ENCODE measurements around the gene TEX261. TPM values are rescaled to one million over a fixed set of nuclear protein-coding genes. Genes with fewer than 3 reads are reported as not detected.
A peak's percentile ranks its signal among the peaks of the same experiment; 100 is the strongest.

Gene TEX261
- total and polyA plus RNA-seq, 2 of the 8 experiments (the other 6 are each of a cell fraction or from before 2014, with no cell fraction given) = 25.2 to 30.1 TPM

- H3K4me1 ChIP-seq (replicated peaks in 1 of 4; ENCODE audit: control insufficient read depth in 3 of 4, insufficient read depth in 4 of 4, low read length in 3 of 4) = peaks cover 2 to 17% (median 12%) of the 10 kb centered on the region in 4 experiments
- no peak overlapping the region for H3K9ac ChIP-seq (replicated peaks in 1 of 4; ENCODE audit: extremely low read depth in 1 of 4, low read depth in 3 of 4, low read length in 3 of 4)
- FAIRE-seq = peak; percentile 68
- H2AK5ac ChIP-seq (ENCODE audit: low read depth, low read length) = no peak overlapping the region
- no peak overlapping the region for H4K8ac ChIP-seq (ENCODE audit: extremely low read depth, insufficient read depth, low read length)
- H3K4me2 ChIP-seq (ENCODE audit: insufficient read depth in 1 of 2, low read depth in 2 of 2, low read length in 2 of 2) = no peak overlapping the region; a peak in 1 of 4 replicates
- H2BK20ac ChIP-seq (ENCODE audit: low read length) = no peak overlapping the region
- H2BK5ac ChIP-seq (ENCODE audit: low read depth, low read length) = no peak overlapping the region
- CTCF ChIA-PET (ENCODE audit: partially characterized antibody) = interaction anchor here (0.6 to 22.0 kb wide), 46 partner anchors 12 to 672 kb away, joined by 3 to 513 read pairs (median 4); partner anchors contain the start of genes ANKRD53, ATP6V1B1 and FIGLA
- TF ChIP-seq EGR1 (IDR thresholded peaks at IDR 0.05; ENCODE audit: borderline replicate concordance, low read depth, low read length) = no peak
- no peak for TF ChIP-seq SRF (IDR thresholded peaks at IDR 0.05; ENCODE audit: low read depth, low read length)
- TF ChIP-seq SUZ12 (IDR thresholded peaks at IDR 0.05; ENCODE audit: low read length) = no peak
- TF ChIP-seq, protein P1, sequence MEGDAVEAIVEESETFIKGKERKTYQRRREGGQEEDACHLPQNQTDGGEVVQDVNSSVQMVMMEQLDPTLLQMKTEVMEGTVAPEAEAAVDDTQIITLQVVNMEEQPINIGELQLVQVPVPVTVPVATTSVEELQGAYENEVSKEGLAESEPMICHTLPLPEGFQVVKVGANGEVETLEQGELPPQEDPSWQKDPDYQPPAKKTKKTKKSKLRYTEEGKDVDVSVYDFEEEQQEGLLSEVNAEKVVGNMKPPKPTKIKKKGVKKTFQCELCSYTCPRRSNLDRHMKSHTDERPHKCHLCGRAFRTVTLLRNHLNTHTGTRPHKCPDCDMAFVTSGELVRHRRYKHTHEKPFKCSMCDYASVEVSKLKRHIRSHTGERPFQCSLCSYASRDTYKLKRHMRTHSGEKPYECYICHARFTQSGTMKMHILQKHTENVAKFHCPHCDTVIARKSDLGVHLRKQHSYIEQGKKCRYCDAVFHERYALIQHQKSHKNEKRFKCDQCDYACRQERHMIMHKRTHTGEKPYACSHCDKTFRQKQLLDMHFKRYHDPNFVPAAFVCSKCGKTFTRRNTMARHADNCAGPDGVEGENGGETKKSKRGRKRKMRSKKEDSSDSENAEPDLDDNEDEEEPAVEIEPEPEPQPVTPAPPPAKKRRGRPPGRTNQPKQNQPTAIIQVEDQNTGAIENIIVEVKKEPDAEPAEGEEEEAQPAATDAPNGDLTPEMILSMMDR (IDR thresholded peaks at IDR 0.05; ENCODE audit: control extremely low read depth in 1 of 3, insufficient read depth in 1 of 3, low read depth in 1 of 3, low read length in 3 of 3) = peak; percentile 34 to 89 (median 83)
- TF ChIP-seq BRCA1 (IDR thresholded peaks at IDR 0.05; ENCODE audit: low read depth, low read length) = no peak
- 0 out of 2 replicates have a peak, but pooled peaks have one; percentile 35 for TF ChIP-seq YY1 (IDR thresholded peaks at IDR 0.05; ENCODE audit: low read depth, low read length)
- no peak for TF ChIP-seq SAP30 (IDR thresholded peaks at IDR 0.05; ENCODE audit: insufficient read depth, insufficient replicate concordance, low read length)
- no peak for TF ChIP-seq CHD1 (IDR thresholded peaks at IDR 0.05; ENCODE audit: low read depth, low read length)
- TF ChIP-seq NRF1 (IDR thresholded peaks at IDR 0.05; ENCODE audit: low read depth, low read length) = no peak
- peak; percentile 85 to 88 for TF ChIP-seq RAD21 (IDR thresholded peaks at IDR 0.05 in 1 of 2, conservative IDR thresholded peaks at IDR 0.05 in 1 of 2; ENCODE audit: low read depth in 2 of 2, low read length in 2 of 2)
- H3K23ac ChIP-seq (ENCODE audit: insufficient read length) = no peak overlapping the region
- peaks cover 11 to 29% (median 27%) of the 10 kb centered on the region in 4 experiments for H3K27me3 ChIP-seq (replicated peaks in 1 of 4; ENCODE audit: control insufficient read depth in 3 of 4, extremely low read depth in 1 of 4, insufficient read depth in 3 of 4, low read length in 3 of 4)
- H2BK120ac ChIP-seq (replicated peaks; ENCODE audit: low read depth, low read length) = no peak overlapping the region
- no peak overlapping the region for H4K91ac ChIP-seq (replicated peaks; ENCODE audit: insufficient read length, low read length)
- H3K14ac ChIP-seq (ENCODE audit: insufficient read length) = no peak overlapping the region
- no peaks in the 10 kb centered on the region for H3K9me3 ChIP-seq (ENCODE audit: insufficient read depth in 2 of 2, low read depth in 1 of 2, low read length in 1 of 2)
- DNase-seq (ENCODE audit: low read depth in 1 of 2, low spot score in 2 of 2) = peak in 1 of 2 experiments; percentile 85
- 18% methylated on average over 8 of the region's 8 CpGs; no CpG with 5 or more reads in 1 of the 2 experiments for WGBS, 2 experiments (ENCODE audit: extremely low coverage in 1 of 2, insufficient coverage in 1 of 2, insufficient read length in 1 of 2, insufficient replicate concordance in 2 of 2, low coverage in 1 of 2, low lambda C conversion rate in 2 of 2, missing lambda C conversion rate in 1 of 2)
- POLR2A ChIA-PET (ENCODE audit: partially characterized antibody) = no interaction called here
- H2AFZ ChIP-seq (ENCODE audit: low read length) = no peak overlapping the region
- no peaks in the 10 kb centered on the region for H3K79me1 ChIP-seq (ENCODE audit: low read depth, low read length)
- no peaks in the 10 kb centered on the region for H3K79me2 ChIP-seq (ENCODE audit: control insufficient read depth in 1 of 2, insufficient read depth in 2 of 2, low read length in 2 of 2)
- H4K5ac ChIP-seq (ENCODE audit: insufficient read length, low read depth, low read length) = no peak overlapping the region
- peaks cover 0 to 2% of the 10 kb centered on the region in 2 experiments for H4K20me1 ChIP-seq (replicated peaks in 1 of 2; ENCODE audit: control insufficient read depth in 1 of 2, insufficient read depth in 2 of 2, low read length in 2 of 2)
- H2BK12ac ChIP-seq (ENCODE audit: low read depth, low read length) = no peak overlapping the region
- no peaks in the 10 kb centered on the region; the same call in 1 of the 2 replicates for H3K23me2 ChIP-seq (ENCODE audit: low read depth, low read length)
- H3K4me3 ChIP-seq (ENCODE audit: extremely low read depth in 1 of 4, insufficient read depth in 2 of 4, low read depth in 3 of 4, low read length in 4 of 4) = no peak overlapping the region
- no peak overlapping the region for H3K4ac ChIP-seq (replicated peaks; ENCODE audit: insufficient read length, low read depth, low read length)
- no peaks in the 10 kb centered on the region for H3K36me3 ChIP-seq (ENCODE audit: control insufficient read depth in 2 of 4, insufficient read depth in 4 of 4, low read length in 3 of 4)
- no peak overlapping the region for H2BK15ac ChIP-seq (ENCODE audit: low read length)
- no peak overlapping the region for H3K27ac ChIP-seq (ENCODE audit: low read depth, low read length)
- H3K56ac ChIP-seq (replicated peaks; ENCODE audit: insufficient read length, low read depth, low read length) = no peak overlapping the region
- H3K18ac ChIP-seq (ENCODE audit: extremely low read depth, low read length) = no peak overlapping the region
Observed at GRCh38 chr2:70946832-70947442, 47.7 kb downstream of the TEX261 start.

Measured in H1 (cell line).